A549 (cell line): ENCODE data around the gene CARD11.

ENCODE experiments used
- EP300 ChIP-seq, 2 experiments: fragments of >200 bp; sonication (Bioruptor Twin); formaldehyde crosslinking; IDR thresholded peaks; 2 replicates in 1 of 2; 3 replicates in 1 of 2; pipeline ENCODE4 v1.6.1; 2016 to 2017
- FOXS1 ChIP-seq: fragments of 250-450 bp; sonication (Bioruptor Pico); IDR thresholded peaks from 2 replicates; pipeline ENCODE4 v1.5.0; 2020; ENCODE audit warnings: mild to moderate bottlenecking, moderate library complexity
- HMGXB4 ChIP-seq: fragments of 250-450 bp; sonication (Bioruptor Pico); IDR thresholded peaks from 2 replicates; pipeline ENCODE4 v1.5.0; 2021; ENCODE audit warnings: mild to moderate bottlenecking, moderate library complexity, borderline replicate concordance
- JUN ChIP-seq, 2 experiments: fragments of >200 bp; sonication (Bioruptor Twin); formaldehyde crosslinking; IDR thresholded peaks; 2 replicates in 1 of 2; 3 replicates in 1 of 2; pipeline ENCODE4 v1.6.1; 2016 to 2017
- NPAS2 ChIP-seq: fragments of 250-450 bp; sonication (Bioruptor Pico); IDR thresholded peaks from 2 replicates; pipeline ENCODE4 v1.8.0; 2022; ENCODE audit warnings: mild to moderate bottlenecking, moderate library complexity, borderline replicate concordance
- NR3C1 ChIP-seq: fragments of >200 bp; sonication (Bioruptor Twin); formaldehyde crosslinking; IDR thresholded peaks from 3 replicates; pipeline ENCODE4 v1.6.1; 2017
- POLR2A ChIP-seq: IDR thresholded peaks from 2 replicates; pipeline ENCODE4 v1.6.1; 2012; ENCODE audit warnings: mild to moderate bottlenecking, low read length
- RARB ChIP-seq: fragments of 250-450 bp; sonication (Bioruptor Pico); IDR thresholded peaks from 2 replicates; pipeline ENCODE4 v1.8.0; 2021; ENCODE audit warnings: mild to moderate bottlenecking, moderate library complexity
- RCOR1 ChIP-seq: fragments of 150-350 bp; IDR thresholded peaks from 2 replicates; pipeline ENCODE4 v1.6.1; 2014; ENCODE audit warnings: antibody characterized with exemption, low read length, low read depth
- REST ChIP-seq: fragments of 200-600 bp; sonication (generic); IDR thresholded peaks from 2 replicates; pipeline ENCODE4 v1.6.1; 2016; ENCODE audit warnings: antibody characterized with exemption, mild to moderate bottlenecking, moderate library complexity
- RNF2 ChIP-seq: fragments of 200-600 bp; sonication (generic); IDR thresholded peaks from 2 replicates; pipeline ENCODE4 v1.6.1; 2016; ENCODE audit warnings: low read depth, mild to moderate bottlenecking, antibody characterized with exemption, moderate library complexity, borderline replicate concordance
- TF ChIP-seq, protein P1 (sequence below): fragments of >200 bp; sonication (Bioruptor Twin); formaldehyde crosslinking; IDR thresholded peaks from 3 replicates; pipeline ENCODE4 v1.5.1; 2016
- TF ChIP-seq, protein P2 (sequence below): IDR thresholded peaks from 2 replicates; pipeline ENCODE4 v1.6.1; 2012

DNA sequence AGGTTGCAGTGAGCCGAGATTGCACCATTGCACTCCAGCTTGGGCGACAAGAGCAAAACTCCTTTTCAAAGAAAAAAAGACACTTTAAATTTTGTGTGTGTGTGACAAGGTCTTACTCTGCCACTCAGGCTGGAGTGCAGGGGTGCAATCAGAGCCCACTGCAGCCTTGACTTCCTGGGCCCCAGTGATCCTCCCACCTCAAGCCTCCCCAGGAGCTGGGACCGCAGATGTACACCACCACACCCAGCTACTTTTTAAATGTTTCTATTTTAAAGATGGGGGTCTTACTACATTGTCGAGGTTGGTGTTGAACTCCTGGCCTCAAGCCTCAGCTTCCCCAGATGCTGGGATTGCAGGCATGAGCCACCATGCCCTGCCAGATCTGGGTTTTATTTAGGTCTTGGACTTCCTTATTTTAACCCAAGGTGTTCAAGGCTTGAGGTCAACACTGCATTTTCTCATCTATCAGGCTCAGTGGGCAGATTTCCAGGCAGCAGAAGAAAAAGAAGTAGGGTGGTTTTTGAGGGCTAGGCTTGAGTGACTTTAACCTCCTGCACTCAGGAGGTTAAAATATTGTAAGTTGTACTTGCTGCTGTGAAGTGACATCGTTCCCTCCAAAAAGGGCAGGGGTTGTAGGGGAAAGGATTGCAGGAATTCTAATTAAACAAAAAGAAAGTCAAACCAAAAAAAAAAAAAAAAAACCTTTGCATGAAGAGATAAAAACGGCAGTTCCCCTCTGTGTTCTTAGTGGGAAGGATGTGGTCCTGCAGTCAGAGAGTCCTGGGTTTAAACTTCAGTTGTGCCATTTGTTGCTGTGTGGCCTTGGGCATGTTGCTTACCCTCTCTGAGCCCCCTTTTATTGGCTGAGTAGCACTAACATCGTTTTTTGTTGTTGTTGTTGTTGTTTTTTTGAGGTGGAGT is 71.5 kb downstream of the CARD11 start:
- no peak for TF ChIP-seq JUN (IDR thresholded peaks at IDR 0.05)
- TF ChIP-seq, protein P1, sequence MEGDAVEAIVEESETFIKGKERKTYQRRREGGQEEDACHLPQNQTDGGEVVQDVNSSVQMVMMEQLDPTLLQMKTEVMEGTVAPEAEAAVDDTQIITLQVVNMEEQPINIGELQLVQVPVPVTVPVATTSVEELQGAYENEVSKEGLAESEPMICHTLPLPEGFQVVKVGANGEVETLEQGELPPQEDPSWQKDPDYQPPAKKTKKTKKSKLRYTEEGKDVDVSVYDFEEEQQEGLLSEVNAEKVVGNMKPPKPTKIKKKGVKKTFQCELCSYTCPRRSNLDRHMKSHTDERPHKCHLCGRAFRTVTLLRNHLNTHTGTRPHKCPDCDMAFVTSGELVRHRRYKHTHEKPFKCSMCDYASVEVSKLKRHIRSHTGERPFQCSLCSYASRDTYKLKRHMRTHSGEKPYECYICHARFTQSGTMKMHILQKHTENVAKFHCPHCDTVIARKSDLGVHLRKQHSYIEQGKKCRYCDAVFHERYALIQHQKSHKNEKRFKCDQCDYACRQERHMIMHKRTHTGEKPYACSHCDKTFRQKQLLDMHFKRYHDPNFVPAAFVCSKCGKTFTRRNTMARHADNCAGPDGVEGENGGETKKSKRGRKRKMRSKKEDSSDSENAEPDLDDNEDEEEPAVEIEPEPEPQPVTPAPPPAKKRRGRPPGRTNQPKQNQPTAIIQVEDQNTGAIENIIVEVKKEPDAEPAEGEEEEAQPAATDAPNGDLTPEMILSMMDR: no peak
- TF ChIP-seq RNF2: no peak
- no peak for TF ChIP-seq RCOR1
- TF ChIP-seq POLR2A: no peak
- TF ChIP-seq REST: no peak
- TF ChIP-seq, protein P2, sequence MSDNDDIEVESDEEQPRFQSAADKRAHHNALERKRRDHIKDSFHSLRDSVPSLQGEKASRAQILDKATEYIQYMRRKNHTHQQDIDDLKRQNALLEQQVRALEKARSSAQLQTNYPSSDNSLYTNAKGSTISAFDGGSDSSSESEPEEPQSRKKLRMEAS: no peak
- no peak for TF ChIP-seq NPAS2
- no peak for TF ChIP-seq EP300 (IDR thresholded peaks at IDR 0.05)
- TF ChIP-seq HMGXB4: no peak
- no peak for TF ChIP-seq NR3C1
- TF ChIP-seq FOXS1 (CRISPR knock-in tag): no peak
- TF ChIP-seq RARB (CRISPR knock-in tag): no peak
